Choroid plexus epithelial cell (primary cell): ENCODE measurements around the gene TSPAN17.
A peak's percentile ranks its signal among the peaks of the same experiment; 100 is the strongest.

Source experiments
- DNase-seq: peaks from one replicate; pipeline ENCODE4 v3.0.0-alpha.2; 2010; ENCODE audit warnings: low read depth
- H3K4me3 ChIP-seq: 2 replicates; pipeline ENCODE4 v1.5.1; 2011; ENCODE audit warnings: low read depth, mild to moderate bottlenecking, control low read depth, low read length, moderate library complexity
- CTCF ChIP-seq: conservative IDR thresholded peaks from 2 replicates; pipeline ENCODE4 v1.5.1; 2011; ENCODE audit warnings: low read depth, mild to moderate bottlenecking, control low read depth, inconsistent platforms, low read length, moderate library complexity

Gene TSPAN17

GRCh38 chr5:176614805-176615478, 32.3 kb upstream of the TSPAN17 start:
- TF ChIP-seq CTCF: no peak
- H3K4me3 ChIP-seq: no peak overlapping the region
- DNase-seq: peak; percentile 68

GRCh38 chr5:176616511-176616910, 30.8 kb upstream of the TSPAN17 start:
- H3K4me3 ChIP-seq: no peak overlapping the region
- DNase-seq: no peak
- no peak for TF ChIP-seq CTCF

- no peak for DNase-seq
- TF ChIP-seq CTCF: no peak
- H3K4me3 ChIP-seq: no peak overlapping the region
These were observed 28.5 kb upstream of the TSPAN17 start for GRCh38 chr5:176618783-176619182.

- peak; percentile 64 for TF ChIP-seq CTCF
- H3K4me3 ChIP-seq: no peak overlapping the region
These were observed 28.1 kb upstream of the TSPAN17 start for GRCh38 chr5:176619203-176619568.

GRCh38 chr5:176619569-176620332, 27.5 kb upstream of the TSPAN17 start:
- H3K4me3 ChIP-seq: no peak overlapping the region
- no peak for DNase-seq
- TF ChIP-seq CTCF: no peak

More at GRCh38 chr5:176619203-176619568, 28.1 kb upstream of the TSPAN17 start:
- peak; percentile 92 for DNase-seq

- no peak for TF ChIP-seq CTCF
- peak overlapping the region; percentile 14 for H3K4me3 ChIP-seq
- peak; percentile 45 for DNase-seq
These were observed 26.8 kb upstream of the TSPAN17 start for GRCh38 chr5:176620333-176620981.
